Smooth muscle cell (in vitro differentiated cells): ENCODE data around the gene SAMD5. TPM values are rescaled to one million over a fixed set of nuclear protein-coding genes. Genes with fewer than 3 reads are reported as not detected.

ENCODE experiments used
- DNase-seq: peaks from one replicate; lab custom pipeline; 2025; ENCODE audit not compliant: unreplicated experiment; lab: John Stamatoyannopoulos, UW
- H2AFZ ChIP-seq: fragments of 200-600 bp; sonication (generic); 2 replicates; pipeline ENCODE4 v1.6.0; 2016; ENCODE audit warnings: antibody characterized with exemption, low read depth, mild to moderate bottlenecking
- H3F3A ChIP-seq: fragments of 200-600 bp; sonication (generic); 2 replicates; pipeline ENCODE4 v1.6.0; 2017; ENCODE audit warnings: antibody characterized with exemption, low read depth
- H3K27ac ChIP-seq: fragments of 200-600 bp; sonication (generic); 2 replicates; pipeline ENCODE4 v1.5.1; 2016; ENCODE audit warnings: low read depth, mild to moderate bottlenecking
- H3K27me3 ChIP-seq: fragments of 200-600 bp; sonication (generic); 2 replicates; pipeline ENCODE4 v1.6.1; 2016; ENCODE audit warnings: low read depth, mild to moderate bottlenecking
- H3K36me3 ChIP-seq: fragments of 200-600 bp; sonication (generic); 2 replicates; pipeline ENCODE4 v1.5.1; 2016; ENCODE audit warnings: low read depth
- H3K4me1 ChIP-seq: fragments of 200-600 bp; sonication (generic); 2 replicates; pipeline ENCODE4 v1.5.1; 2016; ENCODE audit warnings: low read depth
- H3K4me2 ChIP-seq: fragments of 200-600 bp; sonication (generic); 2 replicates; pipeline ENCODE4 v1.6.0; 2016; ENCODE audit warnings: mild to moderate bottlenecking
- H3K4me3 ChIP-seq: fragments of 200-600 bp; sonication (generic); 2 replicates; pipeline ENCODE4 v1.5.1; 2016; ENCODE audit warnings: mild to moderate bottlenecking
- H3K79me2 ChIP-seq: fragments of 200-600 bp; sonication (generic); 2 replicates; pipeline ENCODE4 v1.6.0; 2016; ENCODE audit warnings: low read depth, mild to moderate bottlenecking
- H3K9ac ChIP-seq: fragments of 200-600 bp; sonication (generic); 2 replicates; pipeline ENCODE4 v1.6.0; 2016; ENCODE audit warnings: low read depth
- H3K9me3 ChIP-seq: fragments of 200-600 bp; sonication (generic); replicated peaks from 2 replicates; pipeline ENCODE4 v1.5.1; 2016; ENCODE audit warnings: low read depth
- H4K20me1 ChIP-seq: fragments of 200-600 bp; sonication (generic); 2 replicates; pipeline ENCODE4 v1.6.0; 2016; ENCODE audit warnings: low read depth
- WGBS: methylation state at CpG from one replicate; pipeline ENCODE4 v1.1.7; 2016; ENCODE audit warnings: low lambda C conversion rate; 5-methylcytosine and 5-hydroxymethylcytosine counted together
- polyA plus RNA-seq: library from polyadenylated mRNA; unstranded; fragments of >200 nt; fragmentation: Nextera tagmentation; extraction: Ambion mirVana; gene quantifications from 2 replicates; pipeline ENCODE4 v1.2.1, GENCODE V29; 2016
- total RNA-seq: library from RNA; depleted of rRNA; stranded (reverse); fragments of >200 nt; gene quantifications from 2 replicates; pipeline ENCODE4 v1.2.3, GENCODE V29; 2014
- TF ChIP-seq, protein P1 (sequence below): fragments of 200-600 bp; sonication (generic); IDR thresholded peaks from 2 replicates; pipeline ENCODE4 v1.5.1; 2017; ENCODE audit warnings: borderline replicate concordance, mild to moderate bottlenecking, antibody characterized with exemption; ENCODE audit not compliant: insufficient read depth, poor library complexity, severe bottlenecking

The SAMD5 gene
- total and polyA plus RNA-seq, 2 experiments from 2014 or later, result 2.9 to 10.3 TPM

DNA sequence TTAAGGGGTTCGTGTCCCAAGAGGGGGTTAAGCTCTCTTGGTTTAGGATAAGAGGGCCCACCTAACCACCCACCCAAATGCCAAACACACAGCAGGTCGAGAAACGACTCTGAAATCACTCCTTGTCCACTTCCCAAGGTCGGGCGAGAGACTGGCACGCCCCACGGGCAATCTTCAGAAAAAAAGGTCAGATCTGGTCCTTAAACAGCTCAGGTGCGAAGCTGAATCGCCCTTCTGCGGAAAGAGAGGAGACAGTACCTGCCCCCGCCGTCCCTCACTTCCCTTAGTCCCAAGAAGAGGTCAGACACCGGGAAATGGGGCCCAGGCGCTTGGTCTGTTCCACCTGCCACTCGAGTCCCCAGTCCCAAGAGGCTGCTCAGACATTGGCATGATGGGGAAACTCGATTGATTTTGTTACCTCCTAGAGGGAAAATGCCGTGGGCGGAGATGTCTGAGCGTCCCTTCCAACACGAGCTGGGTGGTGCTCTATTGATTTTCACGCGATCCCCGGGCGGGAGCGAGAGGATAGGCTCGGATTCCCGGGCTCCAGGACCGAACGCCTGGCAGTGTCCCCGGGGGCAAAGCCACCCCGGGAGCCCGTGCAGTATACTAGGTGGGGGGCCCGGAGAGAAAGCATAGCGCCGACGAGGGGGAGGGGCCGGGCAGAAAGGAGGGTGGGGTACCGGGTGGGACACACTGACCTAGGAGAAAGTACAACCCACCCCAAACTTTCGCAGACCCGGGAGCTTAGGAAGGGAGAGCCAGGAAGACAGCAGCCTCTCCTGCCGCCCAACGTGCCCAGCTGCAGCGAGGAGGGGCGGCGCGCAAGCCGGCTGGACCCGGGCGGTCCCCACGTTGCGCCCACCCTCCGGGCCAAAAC, 1.1 kb upstream of the SAMD5 start:
- Histone ChIP-seq H4K20me1 (peaks cover 23% of the 10 kb centered on the region), H3K9ac (peak overlapping the region; percentile 43), H3K4me2 (peak overlapping the region; percentile 96), H3K79me2 (peaks cover 33% of the 10 kb centered on the region), H3K27ac (no peak overlapping the region), H2AFZ (peak overlapping the region; percentile 92), H3F3A (no peaks in the 10 kb centered on the region), H3K9me3 (no peaks in the 10 kb centered on the region), H3K4me3 (peak overlapping the region; percentile 98), H3K4me1 (peaks cover 9% of the 10 kb centered on the region), H3K27me3 (no peaks in the 10 kb centered on the region), H3K36me3 (no peaks in the 10 kb centered on the region)
- WGBS, result 3% methylated on average over 51 of the region's 52 CpGs
- no peak for DNase-seq
- TF ChIP-seq, protein P1, sequence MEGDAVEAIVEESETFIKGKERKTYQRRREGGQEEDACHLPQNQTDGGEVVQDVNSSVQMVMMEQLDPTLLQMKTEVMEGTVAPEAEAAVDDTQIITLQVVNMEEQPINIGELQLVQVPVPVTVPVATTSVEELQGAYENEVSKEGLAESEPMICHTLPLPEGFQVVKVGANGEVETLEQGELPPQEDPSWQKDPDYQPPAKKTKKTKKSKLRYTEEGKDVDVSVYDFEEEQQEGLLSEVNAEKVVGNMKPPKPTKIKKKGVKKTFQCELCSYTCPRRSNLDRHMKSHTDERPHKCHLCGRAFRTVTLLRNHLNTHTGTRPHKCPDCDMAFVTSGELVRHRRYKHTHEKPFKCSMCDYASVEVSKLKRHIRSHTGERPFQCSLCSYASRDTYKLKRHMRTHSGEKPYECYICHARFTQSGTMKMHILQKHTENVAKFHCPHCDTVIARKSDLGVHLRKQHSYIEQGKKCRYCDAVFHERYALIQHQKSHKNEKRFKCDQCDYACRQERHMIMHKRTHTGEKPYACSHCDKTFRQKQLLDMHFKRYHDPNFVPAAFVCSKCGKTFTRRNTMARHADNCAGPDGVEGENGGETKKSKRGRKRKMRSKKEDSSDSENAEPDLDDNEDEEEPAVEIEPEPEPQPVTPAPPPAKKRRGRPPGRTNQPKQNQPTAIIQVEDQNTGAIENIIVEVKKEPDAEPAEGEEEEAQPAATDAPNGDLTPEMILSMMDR, result no peak

DNA sequence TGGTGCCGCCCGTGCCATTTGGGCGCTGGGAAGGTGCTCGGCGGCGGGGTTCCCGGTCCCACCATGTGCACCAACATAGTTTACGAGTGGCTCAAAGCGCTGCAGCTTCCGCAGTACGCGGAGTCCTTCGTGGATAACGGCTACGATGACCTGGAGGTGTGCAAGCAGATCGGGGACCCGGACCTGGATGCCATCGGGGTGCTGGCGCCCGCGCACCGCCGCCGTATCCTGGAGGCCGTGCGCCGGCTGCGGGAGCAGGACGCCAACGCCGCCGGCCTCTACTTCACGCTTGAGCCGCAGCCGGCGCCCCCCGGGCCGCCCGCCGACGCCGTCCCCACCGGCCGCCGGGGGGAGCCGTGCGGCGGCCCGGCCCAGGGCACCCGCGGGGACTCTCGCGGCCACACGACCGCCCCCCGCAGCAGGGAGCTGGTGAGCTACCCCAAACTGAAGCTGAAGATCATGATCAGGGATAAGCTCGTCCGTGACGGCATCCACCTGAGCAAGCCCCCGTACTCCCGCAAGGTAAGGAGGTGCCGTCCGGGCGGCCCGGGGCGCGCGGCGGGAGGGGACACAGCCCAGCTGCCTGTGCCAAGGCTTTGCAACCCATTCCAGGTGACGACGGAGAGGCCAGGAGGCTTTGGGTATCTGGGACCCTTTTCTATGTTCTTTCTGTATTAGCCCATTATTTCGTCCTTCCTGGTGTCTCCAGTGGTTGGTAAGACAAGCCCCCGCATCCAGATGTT, 547 bp downstream of the SAMD5 start:
- Histone ChIP-seq H4K20me1 (peaks cover 38% of the 10 kb centered on the region), H3K79me2 (peaks cover 45% of the 10 kb centered on the region), H3K36me3 (no peaks in the 10 kb centered on the region), H3K9ac (peak overlapping the region; percentile 11), H3K4me1 (peaks cover 9% of the 10 kb centered on the region), H3K27me3 (no peaks in the 10 kb centered on the region), H3F3A (no peaks in the 10 kb centered on the region), H3K4me2 (peak overlapping the region; percentile 96), H3K9me3 (no peaks in the 10 kb centered on the region), H3K27ac (no peak overlapping the region), H2AFZ (peak overlapping the region; percentile 98), H3K4me3 (peak overlapping the region; percentile 98)
- TF ChIP-seq, protein P1, result peak; percentile 16
- 2% methylated on average over 55 of the region's 73 CpGs for WGBS
- no peak for DNase-seq

DNA sequence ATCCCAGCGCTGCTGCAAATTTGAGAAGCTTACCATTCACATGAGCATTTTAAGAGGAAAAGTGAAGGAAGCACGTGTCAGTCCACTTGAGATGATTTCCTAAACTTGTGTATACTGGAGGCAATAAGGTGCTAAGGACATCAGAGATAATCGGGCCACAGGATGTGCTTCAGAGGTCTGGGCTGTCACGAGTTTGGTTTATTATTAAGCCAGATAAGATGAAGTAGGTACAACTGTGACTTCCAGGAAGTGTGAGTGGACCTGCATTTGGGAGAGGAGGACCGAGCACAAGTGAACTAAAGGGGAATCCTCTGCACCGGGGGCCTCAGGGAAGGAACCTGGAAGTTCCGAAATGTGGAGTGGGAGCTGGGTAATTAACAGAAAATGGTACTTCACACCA, 1.4 kb downstream of the SAMD5 start:
- Histone ChIP-seq H3F3A (no peaks in the 10 kb centered on the region), H3K4me3 (peak overlapping the region; percentile 98), H3K36me3 (no peaks in the 10 kb centered on the region), H2AFZ (peak overlapping the region; percentile 86), H3K4me2 (peak overlapping the region; percentile 96), H3K79me2 (peaks cover 45% of the 10 kb centered on the region), H3K27me3 (no peaks in the 10 kb centered on the region), H3K9ac (no peak overlapping the region), H3K9me3 (no peaks in the 10 kb centered on the region), H3K4me1 (peaks cover 9% of the 10 kb centered on the region), H4K20me1 (peaks cover 39% of the 10 kb centered on the region), H3K27ac (no peak overlapping the region)
- WGBS, result 68% methylated on average over 7 of the region's 7 CpGs
- DNase-seq, result no peak
- TF ChIP-seq, protein P1, result no peak
